Testis (tissue), 2 donors: ENCODE results near the gene CDK14.

ENCODE experiments used
- POLR2A ChIP-seq: fragments of 450-650 bp; IDR thresholded peaks from one replicate; pipeline ENCODE4 v1.6.1; 2017; ENCODE audit warnings: antibody characterized with exemption, mild to moderate bottlenecking, moderate library complexity
- TF ChIP-seq, protein P1 (sequence below), 3 experiments: fragments of 450-650 bp in 2 of 3; fragments of 200-600 bp in 1 of 3; sonication (generic) in 1 of 3; IDR thresholded peaks; one replicate each; pipeline ENCODE4 v1.5.1; 2016 to 2019; ENCODE audit warnings: antibody characterized with exemption in 3 of 3, mild to moderate bottlenecking in 2 of 3, moderate library complexity in 1 of 3

GRCh38 chr7:90817151-90817550 lies 221.0 kb downstream of the CDK14 start:
- TF ChIP-seq, protein P1, sequence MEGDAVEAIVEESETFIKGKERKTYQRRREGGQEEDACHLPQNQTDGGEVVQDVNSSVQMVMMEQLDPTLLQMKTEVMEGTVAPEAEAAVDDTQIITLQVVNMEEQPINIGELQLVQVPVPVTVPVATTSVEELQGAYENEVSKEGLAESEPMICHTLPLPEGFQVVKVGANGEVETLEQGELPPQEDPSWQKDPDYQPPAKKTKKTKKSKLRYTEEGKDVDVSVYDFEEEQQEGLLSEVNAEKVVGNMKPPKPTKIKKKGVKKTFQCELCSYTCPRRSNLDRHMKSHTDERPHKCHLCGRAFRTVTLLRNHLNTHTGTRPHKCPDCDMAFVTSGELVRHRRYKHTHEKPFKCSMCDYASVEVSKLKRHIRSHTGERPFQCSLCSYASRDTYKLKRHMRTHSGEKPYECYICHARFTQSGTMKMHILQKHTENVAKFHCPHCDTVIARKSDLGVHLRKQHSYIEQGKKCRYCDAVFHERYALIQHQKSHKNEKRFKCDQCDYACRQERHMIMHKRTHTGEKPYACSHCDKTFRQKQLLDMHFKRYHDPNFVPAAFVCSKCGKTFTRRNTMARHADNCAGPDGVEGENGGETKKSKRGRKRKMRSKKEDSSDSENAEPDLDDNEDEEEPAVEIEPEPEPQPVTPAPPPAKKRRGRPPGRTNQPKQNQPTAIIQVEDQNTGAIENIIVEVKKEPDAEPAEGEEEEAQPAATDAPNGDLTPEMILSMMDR (IDR thresholded peaks at IDR 0.05): no peak
- no peak for TF ChIP-seq POLR2A
